ENCODE results near the gene GLIPR1.

GLIPR1 gene

DNA sequence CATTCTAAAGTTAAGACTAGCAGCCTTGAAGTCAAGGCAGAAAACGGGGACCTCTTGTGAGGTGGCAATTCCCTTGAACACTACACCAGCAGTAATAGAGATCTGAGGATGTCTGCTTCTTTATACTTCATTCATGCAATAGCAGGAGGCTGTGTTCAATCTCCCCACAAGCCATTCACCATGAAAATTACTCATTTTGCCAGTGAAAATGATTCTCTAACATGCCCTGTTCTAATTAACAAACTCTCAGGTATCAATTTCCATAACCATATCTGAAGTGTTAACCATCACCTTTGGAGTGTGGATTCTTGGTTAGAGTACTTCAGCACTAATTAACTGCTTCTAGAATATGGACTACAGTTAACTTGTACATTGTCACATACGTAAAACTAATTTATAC is 3.4 kb upstream of the GLIPR1 start:
- H3K4me3 ChIP-seq (replicated peaks in 1 of 2; ENCODE audit: low read depth in 2 of 2, low read length in 2 of 2) = no peak overlapping the region
- TF ChIP-seq, protein P1, sequence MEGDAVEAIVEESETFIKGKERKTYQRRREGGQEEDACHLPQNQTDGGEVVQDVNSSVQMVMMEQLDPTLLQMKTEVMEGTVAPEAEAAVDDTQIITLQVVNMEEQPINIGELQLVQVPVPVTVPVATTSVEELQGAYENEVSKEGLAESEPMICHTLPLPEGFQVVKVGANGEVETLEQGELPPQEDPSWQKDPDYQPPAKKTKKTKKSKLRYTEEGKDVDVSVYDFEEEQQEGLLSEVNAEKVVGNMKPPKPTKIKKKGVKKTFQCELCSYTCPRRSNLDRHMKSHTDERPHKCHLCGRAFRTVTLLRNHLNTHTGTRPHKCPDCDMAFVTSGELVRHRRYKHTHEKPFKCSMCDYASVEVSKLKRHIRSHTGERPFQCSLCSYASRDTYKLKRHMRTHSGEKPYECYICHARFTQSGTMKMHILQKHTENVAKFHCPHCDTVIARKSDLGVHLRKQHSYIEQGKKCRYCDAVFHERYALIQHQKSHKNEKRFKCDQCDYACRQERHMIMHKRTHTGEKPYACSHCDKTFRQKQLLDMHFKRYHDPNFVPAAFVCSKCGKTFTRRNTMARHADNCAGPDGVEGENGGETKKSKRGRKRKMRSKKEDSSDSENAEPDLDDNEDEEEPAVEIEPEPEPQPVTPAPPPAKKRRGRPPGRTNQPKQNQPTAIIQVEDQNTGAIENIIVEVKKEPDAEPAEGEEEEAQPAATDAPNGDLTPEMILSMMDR (IDR thresholded peaks at IDR 0.05; ENCODE audit: low read depth, low read length) = no peak
- no peak for DNase-seq (ENCODE audit: low read depth in 2 of 2)

DNA sequence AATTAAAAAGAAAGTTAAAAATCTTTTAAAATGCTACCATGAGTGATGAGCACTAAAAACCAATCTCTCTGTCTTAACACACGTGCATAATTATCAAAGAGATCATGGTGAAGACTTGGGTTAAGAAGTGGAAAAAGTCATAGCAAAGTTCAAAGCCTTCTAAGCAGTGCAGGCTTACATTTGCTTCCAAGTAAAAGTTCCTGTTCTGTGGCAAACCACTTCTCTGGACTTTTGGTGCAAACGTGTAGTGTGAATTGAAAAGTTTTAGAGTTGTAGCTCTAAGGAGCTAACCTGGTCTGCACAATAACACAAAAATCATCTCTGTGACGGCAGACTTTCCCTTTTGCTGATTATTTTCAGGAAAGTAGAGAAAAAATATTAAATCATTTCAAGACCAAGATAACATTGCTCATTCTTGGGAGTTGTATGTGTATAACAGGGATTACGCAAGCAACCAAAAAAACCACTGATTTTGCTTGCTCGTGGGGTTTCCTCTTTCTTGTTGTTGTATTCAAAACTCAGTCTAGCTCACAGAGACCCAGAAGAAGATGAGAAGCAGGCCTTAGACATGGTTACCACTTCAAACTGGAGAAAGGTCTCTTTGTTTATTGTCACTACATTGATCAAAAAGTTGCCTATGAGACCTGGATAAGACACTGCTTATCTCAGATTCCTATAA is 2.3 kb upstream of the GLIPR1 start:
- DNase-seq (ENCODE audit: low read depth in 2 of 2) = peak; percentile 74 to 77
- TF ChIP-seq, protein P1 (IDR thresholded peaks at IDR 0.05; ENCODE audit: low read depth, low read length) = no peak
- H3K4me3 ChIP-seq (replicated peaks in 1 of 2; ENCODE audit: low read depth in 2 of 2, low read length in 2 of 2) = no peak overlapping the region

DNA sequence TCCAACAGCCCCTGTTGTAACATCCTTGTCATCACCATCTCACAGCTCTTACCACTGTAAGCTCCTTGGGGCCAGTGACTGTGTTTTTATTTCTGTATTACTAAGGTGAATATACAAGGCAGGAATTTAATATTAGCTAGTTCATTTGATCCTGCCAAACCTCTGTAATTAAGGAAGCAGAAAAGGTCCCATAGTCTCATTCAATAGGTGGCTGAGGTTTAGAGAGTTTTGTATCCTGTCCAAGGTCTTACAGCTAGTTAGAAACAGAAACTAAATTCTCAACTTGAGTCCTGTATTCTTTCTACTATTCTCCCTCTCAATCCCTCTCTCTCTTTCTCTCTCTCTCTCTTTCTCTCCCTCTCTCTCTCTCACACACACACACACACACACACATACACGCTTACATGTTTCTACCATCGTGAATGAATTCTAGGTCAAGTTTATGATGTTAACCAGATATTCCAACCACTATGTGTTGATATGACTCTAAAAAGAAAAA is 543 bp upstream of the GLIPR1 start:
- H3K4me3 ChIP-seq (replicated peaks in 1 of 2; ENCODE audit: low read depth in 2 of 2, low read length in 2 of 2) = peak overlapping the region; percentile 39 to 43
- TF ChIP-seq, protein P1 (IDR thresholded peaks at IDR 0.05; ENCODE audit: low read depth, low read length) = no peak
- peak in 1 of 2 donors; percentile 68 for DNase-seq (ENCODE audit: low read depth in 2 of 2)

DNA sequence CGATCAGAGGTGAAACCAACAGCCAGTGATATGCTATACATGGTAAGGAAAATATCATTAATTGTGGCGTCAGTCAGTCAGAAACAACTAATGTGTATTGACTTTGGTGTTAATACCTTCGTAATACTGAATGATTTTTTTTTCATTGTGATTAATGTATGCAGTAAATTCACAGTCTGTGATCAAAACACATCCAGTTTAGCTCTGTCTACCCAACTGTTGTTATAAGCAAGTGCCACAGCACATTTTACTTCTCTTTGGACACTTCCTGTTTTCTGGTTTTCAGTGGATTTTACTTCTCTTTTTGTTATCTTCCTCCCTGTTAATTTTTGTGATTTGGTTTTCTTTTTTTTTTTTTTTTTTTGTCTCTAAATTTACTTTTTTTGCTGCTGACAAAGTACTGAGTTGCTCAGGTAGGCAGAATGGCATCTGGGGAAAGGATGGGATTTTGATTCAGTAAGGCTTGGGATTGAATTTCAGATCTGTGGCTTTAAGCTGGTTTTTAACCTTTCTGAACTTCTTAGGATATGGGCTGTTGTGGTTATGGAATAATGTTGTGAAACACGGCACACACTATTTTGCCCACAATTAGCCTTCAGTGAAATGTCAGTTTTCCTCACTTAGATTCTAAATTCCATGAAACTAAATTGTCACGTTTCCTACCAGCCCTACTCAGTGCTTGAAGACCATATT is 604 bp downstream of the GLIPR1 start:
- TF ChIP-seq, protein P1 (IDR thresholded peaks at IDR 0.05; ENCODE audit: low read depth, low read length) = no peak
- DNase-seq (ENCODE audit: low read depth in 2 of 2) = peak; percentile 32 to 48
- H3K4me3 ChIP-seq (replicated peaks in 1 of 2; ENCODE audit: low read depth in 2 of 2, low read length in 2 of 2) = peak overlapping the region; percentile 43 to 67

DNA sequence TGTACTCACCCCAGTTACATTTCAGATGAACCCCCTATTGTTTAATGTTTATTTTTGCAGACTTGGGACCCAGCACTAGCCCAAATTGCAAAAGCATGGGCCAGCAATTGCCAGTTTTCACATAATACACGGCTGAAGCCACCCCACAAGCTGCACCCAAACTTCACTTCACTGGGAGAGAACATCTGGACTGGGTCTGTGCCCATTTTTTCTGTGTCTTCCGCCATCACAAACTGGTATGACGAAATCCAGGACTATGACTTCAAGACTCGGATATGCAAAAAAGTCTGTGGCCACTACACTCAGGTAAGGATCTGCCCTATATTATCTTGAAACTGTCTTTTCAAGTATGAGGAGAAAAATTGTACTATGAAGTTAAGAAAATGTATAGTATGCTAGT is 1.2 kb downstream of the GLIPR1 start:
- peak overlapping the region; percentile 43 to 67 for H3K4me3 ChIP-seq (replicated peaks in 1 of 2; ENCODE audit: low read depth in 2 of 2, low read length in 2 of 2)

DNA sequence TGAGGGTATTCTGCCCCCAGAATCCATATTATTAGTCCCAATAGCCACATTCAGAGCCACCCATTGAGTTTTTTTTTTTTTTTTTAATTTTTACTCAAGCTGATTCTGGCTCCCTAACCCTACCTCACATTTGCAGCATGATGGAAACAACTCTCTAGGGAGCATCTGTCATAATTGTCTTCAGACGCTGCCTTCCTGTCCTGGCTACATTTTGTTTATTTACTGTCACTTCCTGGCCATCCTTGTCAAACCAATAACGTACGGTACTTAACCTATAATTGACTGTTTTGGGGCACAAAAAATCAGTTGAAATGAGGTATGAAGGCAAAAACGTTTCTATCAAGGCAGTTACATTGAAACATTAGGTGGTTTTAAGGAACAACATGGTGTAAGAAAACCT is 2.1 kb downstream of the GLIPR1 start:
- peak overlapping the region in 1 of 2 donors; percentile 67 for H3K4me3 ChIP-seq (replicated peaks in 1 of 2; ENCODE audit: low read depth in 2 of 2, low read length in 2 of 2)
- TF ChIP-seq, protein P1 (IDR thresholded peaks at IDR 0.05; ENCODE audit: low read depth, low read length) = no peak
- peak in 1 of 2 donors; percentile 53 for DNase-seq (ENCODE audit: low read depth in 2 of 2)

More for the DNA sequence above, 1.2 kb downstream of the GLIPR1 start:
- TF ChIP-seq, protein P1 (IDR thresholded peaks at IDR 0.05; ENCODE audit: low read depth, low read length) = no peak
- DNase-seq (ENCODE audit: low read depth in 2 of 2) = peak; percentile 71 to 91

All from cardiac fibroblast (primary cell).